HEK293T (cell line): Measurements from ENCODE around the gene AMY1C.
"Not testable (repeated sequence)": the region's sequence is repeated elsewhere in the genome, so short reads cannot be mapped to it uniquely, and the experiment has no call there.

ENCODE experiments used
- CTCF ChIA-PET: fragments of 350-600 bp; formaldehyde crosslinking; extraction: SDS; loops from one replicate; lab custom pipeline; 2021; ENCODE audit warnings: antibody characterized with exemption, inconsistent platforms; lab: Yijun Ruan, JAX
- POLR2A ChIA-PET: fragments of 350-600 bp; formaldehyde crosslinking; extraction: SDS; loops from one replicate; lab custom pipeline; 2020; ENCODE audit warnings: antibody characterized with exemption, inconsistent platforms; lab: Yijun Ruan, JAX
- DNase-seq: peaks from one replicate; pipeline ENCODE4 v3.0.0; 2012; ENCODE audit warnings: mixed read lengths; ENCODE audit errors: extremely low spot score
- ARNT ChIP-seq: fragments of 450-650 bp; IDR thresholded peaks from 2 replicates; pipeline ENCODE4 v1.6.1; 2017; ENCODE audit warnings: mild to moderate bottlenecking
- BHLHE40 ChIP-seq: fragments of 450-650 bp; IDR thresholded peaks from 2 replicates; pipeline ENCODE4 v1.6.1; 2016; ENCODE audit warnings: mild to moderate bottlenecking, moderate library complexity, borderline replicate concordance
- CTBP1 ChIP-seq: fragments of 450-650 bp; IDR thresholded peaks from 2 replicates; pipeline ENCODE4 v1.6.1; 2016; ENCODE audit warnings: borderline replicate concordance
- FOXA1 ChIP-seq: fragments of 450-650 bp; IDR thresholded peaks from 2 replicates; pipeline ENCODE4 v1.6.1; 2016; ENCODE audit warnings: mild to moderate bottlenecking
- FOXK2 ChIP-seq: fragments of 450-650 bp; IDR thresholded peaks from 2 replicates; pipeline ENCODE4 v1.6.1; 2016; ENCODE audit warnings: mild to moderate bottlenecking
- FOXM1 ChIP-seq: fragments of 450-650 bp; IDR thresholded peaks from 2 replicates; pipeline ENCODE4 v1.6.1; 2017; ENCODE audit warnings: mild to moderate bottlenecking, borderline replicate concordance
- HDGF ChIP-seq: fragments of 450-650 bp; IDR thresholded peaks from 2 replicates; pipeline ENCODE4 v1.6.1; 2017; ENCODE audit warnings: antibody characterized with exemption, borderline replicate concordance
- L3MBTL2 ChIP-seq: fragments of 450-650 bp; conservative IDR thresholded peaks from 2 replicates; pipeline ENCODE4 v1.6.1; 2016; ENCODE audit warnings: mild to moderate bottlenecking
- LEF1 ChIP-seq: fragments of 450-650 bp; IDR thresholded peaks from 2 replicates; pipeline ENCODE4 v1.6.1; 2017; ENCODE audit warnings: mild to moderate bottlenecking, borderline replicate concordance
- NFRKB ChIP-seq: fragments of 450-650 bp; IDR thresholded peaks from 2 replicates; pipeline ENCODE4 v1.6.1; 2016; ENCODE audit warnings: mild to moderate bottlenecking, moderate library complexity
- SP1 ChIP-seq: fragments of 450-650 bp; IDR thresholded peaks from 2 replicates; pipeline ENCODE4 v1.6.1; 2017
- SUZ12 ChIP-seq: fragments of 450-650 bp; IDR thresholded peaks from 2 replicates; pipeline ENCODE4 v1.6.1; 2016; ENCODE audit warnings: mild to moderate bottlenecking

AMY1C gene

GRCh38 chr1:103749598-103749997, at the start of gene AMY1C:
TSS of gene AMY1C (plus strand) at chr1:103749898. CDS start at chr1:103750470, 572 bp downstream.
- POLR2A ChIA-PET, CTCF ChIA-PET, DNase-seq: not testable (repeated sequence)

GRCh38 chr1:103700669-103701068, 49.0 kb upstream of the AMY1C start:
- CTCF ChIA-PET, POLR2A ChIA-PET, DNase-seq: not testable (repeated sequence)

GRCh38 chr1:103701256-103701655, 48.4 kb upstream of the AMY1C start:
- POLR2A ChIA-PET, DNase-seq, CTCF ChIA-PET: not testable (repeated sequence)

- CTCF ChIA-PET, DNase-seq, POLR2A ChIA-PET: not testable (repeated sequence)
Measured at GRCh38 chr1:103707670-103708069, 42.0 kb upstream of the AMY1C start.

- DNase-seq, CTCF ChIA-PET, POLR2A ChIA-PET: not testable (repeated sequence)
Measured at GRCh38 chr1:103710381-103710780, 39.3 kb upstream of the AMY1C start.

GRCh38 chr1:103717404-103717803, 32.3 kb upstream of the AMY1C start:
- DNase-seq, CTCF ChIA-PET, POLR2A ChIA-PET: not testable (repeated sequence)

- DNase-seq, CTCF ChIA-PET, POLR2A ChIA-PET: not testable (repeated sequence)
Measured at GRCh38 chr1:103721473-103721872, 28.2 kb upstream of the AMY1C start.

- POLR2A ChIA-PET, CTCF ChIA-PET, DNase-seq: not testable (repeated sequence)
Measured at GRCh38 chr1:103735334-103735733, 14.4 kb upstream of the AMY1C start.

GRCh38 chr1:103738031-103738430, 11.7 kb upstream of the AMY1C start:
- CTCF ChIA-PET, DNase-seq, POLR2A ChIA-PET: not testable (repeated sequence)

- CTCF ChIA-PET, DNase-seq, POLR2A ChIA-PET: not testable (repeated sequence)
Measured at GRCh38 chr1:103744449-103744848, 5.2 kb upstream of the AMY1C start.

GRCh38 chr1:103745040-103745439, 4.7 kb upstream of the AMY1C start:
- POLR2A ChIA-PET, CTCF ChIA-PET, DNase-seq: not testable (repeated sequence)

- CTCF ChIA-PET, POLR2A ChIA-PET: not testable (repeated sequence)
Measured at GRCh38 chr1:103748273-103748672, 1.4 kb upstream of the AMY1C start.

GRCh38 chr1:103761896-103762295, 12.2 kb downstream of the AMY1C start:
- ChIA-PET CTCF (no interaction called here), POLR2A (no interaction called here)
- no peak for DNase-seq

More at GRCh38 chr1:103748273-103748672, 1.4 kb upstream of the AMY1C start:
- not testable (repeated sequence) for DNase-seq

GRCh38 chr1:103779932-103780331, 30.2 kb downstream of the AMY1C start:
- TF ChIP-seq NFRKB, result no peak
- no peak for TF ChIP-seq FOXK2
- no peak for TF ChIP-seq HDGF
- TF ChIP-seq CTBP1, result no peak
- TF ChIP-seq BHLHE40, result no peak
- TF ChIP-seq L3MBTL2, result no peak
- no peak for TF ChIP-seq FOXM1
- TF ChIP-seq SUZ12, result no peak
- no peak for TF ChIP-seq LEF1
- TF ChIP-seq ARNT, result no peak
- ChIA-PET CTCF (no interaction called here), POLR2A (no interaction called here)
- DNase-seq, result no peak

More at GRCh38 chr1:103761896-103762295, 12.2 kb downstream of the AMY1C start:
- TF ChIP-seq SP1, result no peak
- TF ChIP-seq FOXK2, result no peak
- TF ChIP-seq SUZ12, result no peak
- no peak for TF ChIP-seq FOXA1
- TF ChIP-seq NFRKB, result no peak
- no peak for TF ChIP-seq BHLHE40
- TF ChIP-seq L3MBTL2, result no peak
- TF ChIP-seq FOXM1, result no peak
- TF ChIP-seq LEF1, result no peak
